HG02642 (cell line): ENCODE results near the gene U2AF1L4.
A peak's percentile ranks its signal among the peaks of the same experiment; 100 is the strongest.

Source experiments
- ATAC-seq: cut with Tn5 transposase; IDR thresholded peaks from one replicate; pipeline ENCODE4 v1.9.1; 2021; ENCODE audit warnings: mild to moderate bottlenecking; ENCODE audit not compliant: unreplicated experiment, poor library complexity

The U2AF1L4 gene

GRCh38 chr19:35759697-35760096 lies 14.5 kb upstream of the U2AF1L4 start:
- ATAC-seq = no peak

GRCh38 chr19:35757749-35758608 lies 12.8 kb upstream of the U2AF1L4 start, which contains the start of gene PROSER3:
TSS of gene PROSER3 (plus strand) at chr19:35758176. CDS start at chr19:35758216, 40 bp downstream.
- peak; percentile 95 for ATAC-seq

DNA sequence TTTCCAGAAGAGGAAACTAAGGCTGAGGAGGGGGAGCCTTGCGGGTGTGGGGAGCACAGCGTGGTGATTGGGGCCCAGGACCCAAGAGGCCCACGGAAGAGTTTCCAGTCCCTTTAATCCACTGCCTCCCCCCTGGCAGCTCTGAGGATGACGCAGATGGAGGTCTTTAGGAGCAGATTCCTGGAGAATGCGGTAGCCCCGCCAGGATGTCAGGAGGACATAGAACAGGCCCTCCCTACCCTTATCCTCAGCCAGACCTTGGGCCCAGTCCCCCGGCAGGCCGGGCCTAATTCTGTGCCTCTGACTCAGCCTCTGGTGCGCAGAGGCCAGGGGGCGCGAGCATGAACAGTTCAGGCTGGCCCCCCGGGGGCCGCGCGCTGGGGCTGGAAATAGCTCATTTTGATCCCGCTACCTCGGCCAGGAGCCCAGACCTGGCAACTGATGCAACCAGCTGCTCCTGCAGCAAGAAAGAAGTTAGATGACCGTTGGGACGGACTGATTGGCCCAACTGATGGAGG lies 12.1 kb upstream of the U2AF1L4 start:
- no peak for ATAC-seq

DNA sequence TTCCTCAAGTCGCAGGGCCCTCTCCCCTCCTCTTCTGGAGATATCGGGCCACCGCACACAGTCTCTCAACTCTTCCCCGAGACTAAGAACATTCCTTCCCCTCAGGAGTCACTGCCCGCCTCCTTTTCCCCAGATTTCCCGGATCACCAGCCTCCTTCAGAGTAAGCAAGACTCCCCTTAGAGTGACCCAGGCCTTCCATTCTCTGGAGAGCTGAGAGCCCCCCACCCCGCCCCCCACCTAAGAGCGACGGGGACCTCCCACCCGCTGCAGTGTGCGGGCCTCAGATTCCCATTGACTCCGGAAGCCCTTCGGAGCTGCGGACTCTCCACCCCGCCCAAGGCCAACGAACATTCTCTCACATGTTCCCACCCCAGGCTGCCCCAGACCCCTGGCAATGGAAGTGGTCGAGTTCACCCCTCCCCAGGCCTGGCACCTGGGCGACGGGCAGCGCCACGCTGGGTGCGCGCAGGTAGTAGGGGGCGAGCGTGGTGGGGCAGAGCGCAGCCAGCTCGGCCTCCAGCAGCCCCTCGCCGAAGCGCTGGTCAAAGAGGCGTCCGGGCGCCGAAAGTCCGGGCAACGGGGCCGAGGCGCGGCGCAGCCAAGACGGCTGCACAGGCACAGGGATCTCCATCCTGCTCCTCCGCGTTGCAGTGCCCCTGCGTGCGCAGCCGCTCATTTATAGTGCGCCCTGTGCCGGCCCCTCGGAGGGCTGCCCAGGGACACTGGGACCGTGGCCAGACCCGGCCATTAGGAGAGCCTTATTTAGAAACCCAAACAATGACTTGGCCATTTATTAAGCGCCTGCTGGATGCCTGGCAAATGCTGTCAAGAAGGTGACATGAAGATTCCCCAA lies 11.4 kb upstream of the U2AF1L4 start, which contains the start of gene HSPB6:
Gene HSPB6, minus strand, starts transcription at position 653 of the 854 bp plus-strand sequence. Its CDS starts 21 bp downstream, at position 632.
- no peak for ATAC-seq

GRCh38 chr19:35755550-35756376 lies 10.5 kb upstream of the U2AF1L4 start:
- no peak for ATAC-seq

DNA sequence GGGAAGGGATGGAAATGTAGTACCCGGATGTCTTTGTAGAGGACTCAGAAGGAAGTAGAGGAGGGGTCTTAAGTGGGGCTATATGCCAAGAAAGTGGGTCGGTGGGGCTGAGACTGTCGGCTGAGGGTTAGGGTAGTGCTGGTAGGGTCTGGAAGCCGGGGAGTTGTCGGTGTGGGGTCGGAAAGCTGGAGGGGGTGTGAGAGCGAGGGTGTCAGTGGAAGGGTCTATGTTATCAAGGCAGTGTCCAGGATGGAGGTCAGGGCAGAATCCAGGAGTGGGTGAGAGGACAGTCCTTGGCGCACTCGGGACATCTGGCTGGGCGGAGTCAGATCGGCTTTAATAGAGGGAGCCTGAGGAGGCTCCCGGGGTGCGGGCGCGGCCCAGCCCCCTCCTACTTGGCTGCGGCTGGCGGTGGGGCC lies 9.9 kb upstream of the U2AF1L4 start:
- ATAC-seq = no peak

DNA sequence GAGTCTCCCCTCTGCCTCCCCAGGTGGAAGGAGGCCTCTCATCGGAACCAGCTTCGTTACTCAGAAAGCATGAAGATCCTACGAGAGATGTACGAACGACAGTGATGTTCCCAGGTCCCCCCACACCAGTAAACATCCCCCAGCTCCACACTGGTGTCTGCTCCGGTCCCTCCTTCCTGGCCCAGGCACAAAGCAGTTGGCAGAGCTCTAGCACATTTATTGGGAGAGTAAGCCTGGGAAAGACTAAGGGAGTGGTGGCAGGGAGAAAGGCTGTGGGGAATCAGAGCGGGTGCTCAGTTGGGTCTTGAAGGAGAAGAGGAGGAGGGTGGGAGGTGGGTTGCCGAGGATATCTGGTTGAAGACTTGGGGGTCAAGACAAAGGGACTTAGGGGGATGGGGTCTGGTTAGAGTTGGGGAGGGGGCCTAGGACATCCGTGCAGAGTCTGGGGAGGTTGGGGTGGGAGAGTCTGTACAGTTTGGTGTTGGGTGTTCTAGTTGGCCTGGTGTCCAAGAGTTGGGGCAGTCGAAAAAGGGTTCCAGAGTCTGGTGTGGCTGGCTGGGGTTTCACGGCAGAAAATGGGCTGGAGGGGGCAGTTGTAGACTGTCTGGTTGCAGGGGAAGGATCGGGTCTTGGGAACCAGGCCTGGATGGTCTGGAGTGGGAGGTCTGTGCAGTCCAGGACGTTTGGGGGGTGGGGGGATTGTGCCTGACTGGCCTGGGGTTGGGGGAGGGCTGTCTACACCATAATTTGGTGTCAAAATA lies 9.3 kb upstream of the U2AF1L4 start:
- no peak for ATAC-seq

DNA sequence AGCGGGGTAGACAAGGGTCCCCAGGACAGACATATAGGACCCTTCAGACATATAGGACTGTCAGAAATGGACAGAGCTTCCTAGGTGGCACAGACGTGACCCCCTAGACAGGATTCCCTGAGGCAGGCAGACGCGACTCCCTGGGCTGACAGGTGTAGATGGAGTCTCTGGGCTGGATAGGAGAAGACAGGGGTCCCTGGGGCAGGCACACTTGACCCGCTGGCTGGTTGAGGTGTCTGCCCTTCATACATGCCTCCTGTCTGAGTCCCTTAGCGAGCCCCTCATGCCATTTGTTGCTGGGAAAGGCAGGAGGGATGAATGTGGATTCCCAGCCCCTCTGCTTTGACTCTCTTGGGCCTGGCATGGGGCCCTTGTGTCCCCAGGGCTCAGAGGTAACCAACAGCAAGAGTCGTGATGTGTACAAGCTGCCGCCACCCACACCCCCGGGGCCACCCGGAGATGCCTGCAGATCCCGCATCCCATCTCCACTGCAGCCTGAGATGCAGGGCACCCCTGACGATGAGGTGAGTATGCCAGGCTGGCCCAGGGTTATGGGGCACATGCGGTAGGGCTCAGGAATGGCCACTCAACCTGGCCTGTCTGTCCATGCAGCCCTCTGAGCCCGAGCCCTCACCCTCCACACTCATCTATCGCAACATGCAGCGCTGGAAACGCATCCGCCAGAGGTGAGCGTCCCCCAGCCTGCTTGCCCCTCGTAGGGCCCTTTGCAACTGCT lies 8.6 kb upstream of the U2AF1L4 start:
- ATAC-seq = no peak

- no peak for ATAC-seq
These were observed 7.6 kb upstream of the U2AF1L4 start for GRCh38 chr19:35752746-35753350.

GRCh38 chr19:35751839-35752745 lies 6.9 kb upstream of the U2AF1L4 start:
- no peak for ATAC-seq

GRCh38 chr19:35750167-35750566 lies 4.9 kb upstream of the U2AF1L4 start:
- ATAC-seq = no peak

- peak; percentile 73 for ATAC-seq
These were observed 3.1 kb upstream of the U2AF1L4 start, which contains the start of gene LIN37 for GRCh38 chr19:35748106-35749020. TSS of gene LIN37 (plus strand) at chr19:35748576. CDS start at chr19:35748725, 149 bp downstream.

- no peak for ATAC-seq
These were observed 1.3 kb upstream of the U2AF1L4 start for GRCh38 chr19:35746531-35746930.

DNA sequence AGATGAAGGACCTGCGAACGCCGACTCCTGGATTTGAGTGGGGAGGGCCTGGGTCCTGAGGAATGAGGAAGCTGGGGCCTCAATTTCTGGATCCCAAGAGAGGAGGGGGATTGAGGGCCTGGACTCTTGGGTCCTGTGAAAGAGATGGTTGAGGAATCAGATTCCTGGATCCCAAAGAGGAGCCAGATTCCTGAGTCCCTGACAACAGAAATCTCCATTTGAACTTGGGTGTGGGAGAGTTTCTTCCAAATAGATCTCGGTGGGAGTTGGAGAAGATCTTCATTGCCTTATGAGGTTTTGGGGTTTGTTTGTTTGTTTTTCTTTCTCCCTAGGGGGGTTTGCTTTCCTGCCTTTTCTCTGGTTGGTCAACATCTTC lies 857 bp upstream of the U2AF1L4 start:
- no peak for ATAC-seq

GRCh38 chr19:35744430-35745327 lies 539 bp downstream of the U2AF1L4 start:
- ATAC-seq = peak; percentile 44
